HepG2 (cell line): Measurements from ENCODE around the gene ERMARD.

Source experiments
- CBX5 ChIP-seq: sonication (generic); formaldehyde crosslinking; IDR thresholded peaks from 2 replicates; pipeline ENCODE4 v1.4.0; 2020; ENCODE audit warnings: missing genetic modification reagents, borderline replicate concordance
- CTCF ChIP-seq: sonication (generic); formaldehyde crosslinking; IDR thresholded peaks from 2 replicates; pipeline ENCODE4 v1.5.0; 2020; ENCODE audit warnings: mild to moderate bottlenecking, missing genetic modification reagents, moderate library complexity
- DNMT1 ChIP-seq: sonication (generic); formaldehyde crosslinking; IDR thresholded peaks from 2 replicates; pipeline ENCODE4 v1.5.1; 2020; ENCODE audit warnings: mild to moderate bottlenecking, missing genetic modification reagents
- HNRNPK ChIP-seq: fragments of 200-400 bp; formaldehyde crosslinking; IDR thresholded peaks from 2 replicates; pipeline ENCODE4 v1.6.1; 2018; ENCODE audit warnings: low read length, low read depth, moderate library complexity, mild to moderate bottlenecking; ENCODE audit not compliant: poor library complexity, severe bottlenecking
- MNT ChIP-seq: fragments of 450-650 bp; IDR thresholded peaks from 2 replicates; pipeline ENCODE4 v1.6.1; 2016
- NCOR1 ChIP-seq: fragments of 200-600 bp; sonication (generic); IDR thresholded peaks from 2 replicates; pipeline ENCODE4 v1.7.0; 2017; ENCODE audit warnings: antibody characterized with exemption, low read length, borderline replicate concordance
- NR1H2 ChIP-seq: sonication (generic); formaldehyde crosslinking; IDR thresholded peaks from 2 replicates; pipeline ENCODE4 v1.8.1; 2022; ENCODE audit warnings: low read depth, missing genetic modification reagents, borderline replicate concordance
- POLR2AphosphoS5 ChIP-seq: IDR thresholded peaks from 2 replicates; pipeline ENCODE4 v1.6.1; 2012; ENCODE audit warnings: low read depth, low read length
- RAD21 ChIP-seq: fragments of 450-650 bp; formaldehyde crosslinking; IDR thresholded peaks from 2 replicates; pipeline ENCODE4 v1.5.0; 2020; ENCODE audit warnings: mild to moderate bottlenecking
- SMARCC2 ChIP-seq: fragments of 450-650 bp; IDR thresholded peaks from 2 replicates; pipeline ENCODE4 v1.6.1; 2017; ENCODE audit warnings: antibody characterized with exemption, mild to moderate bottlenecking
- ZNF121 ChIP-seq: sonication (generic); formaldehyde crosslinking; IDR thresholded peaks from 2 replicates; pipeline ENCODE4 v1.5.0; 2020; ENCODE audit warnings: mild to moderate bottlenecking, missing genetic modification reagents
- ZNF558 ChIP-seq: sonication (generic); formaldehyde crosslinking; IDR thresholded peaks from 2 replicates; pipeline ENCODE4 v1.9.0; 2022; ENCODE audit warnings: mild to moderate bottlenecking, missing genetic modification reagents, borderline replicate concordance
- TF ChIP-seq, protein P1 (sequence below): sonication (generic); formaldehyde crosslinking; IDR thresholded peaks from 2 replicates; pipeline ENCODE4 v1.4.0; 2020; ENCODE audit warnings: missing genetic modification reagents

DNA sequence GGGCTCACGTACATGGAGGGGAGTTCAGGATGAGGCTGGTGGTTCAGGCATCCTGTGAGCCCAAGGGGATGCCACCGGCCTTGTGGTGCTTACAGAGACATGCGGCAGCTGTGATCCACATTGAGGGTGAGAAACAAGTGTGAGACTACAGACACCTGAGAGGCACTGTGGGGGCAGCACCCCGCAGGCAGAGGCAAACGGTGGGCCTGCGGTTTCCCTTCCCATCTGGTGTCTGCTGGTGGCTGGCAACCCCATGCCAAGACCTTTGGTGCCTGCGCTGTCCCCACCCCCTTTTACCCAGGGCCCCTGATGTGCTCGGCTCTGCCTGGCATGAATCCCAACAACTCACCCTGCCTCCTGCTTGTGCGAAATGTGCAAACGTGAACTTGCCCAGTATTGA, 42.0 kb downstream of the ERMARD start:
- no peak for TF ChIP-seq ZNF558 (CRISPR knock-in tag)
- no peak for TF ChIP-seq NCOR1
- no peak for TF ChIP-seq DNMT1 (CRISPR knock-in tag)
- no peak for TF ChIP-seq HNRNPK
- no peak for TF ChIP-seq CTCF (CRISPR knock-in tag)
- TF ChIP-seq, protein P1, sequence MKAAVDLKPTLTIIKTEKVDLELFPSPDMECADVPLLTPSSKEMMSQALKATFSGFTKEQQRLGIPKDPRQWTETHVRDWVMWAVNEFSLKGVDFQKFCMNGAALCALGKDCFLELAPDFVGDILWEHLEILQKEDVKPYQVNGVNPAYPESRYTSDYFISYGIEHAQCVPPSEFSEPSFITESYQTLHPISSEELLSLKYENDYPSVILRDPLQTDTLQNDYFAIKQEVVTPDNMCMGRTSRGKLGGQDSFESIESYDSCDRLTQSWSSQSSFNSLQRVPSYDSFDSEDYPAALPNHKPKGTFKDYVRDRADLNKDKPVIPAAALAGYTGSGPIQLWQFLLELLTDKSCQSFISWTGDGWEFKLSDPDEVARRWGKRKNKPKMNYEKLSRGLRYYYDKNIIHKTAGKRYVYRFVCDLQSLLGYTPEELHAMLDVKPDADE (CRISPR knock-in tag), result no peak
- TF ChIP-seq NR1H2 (CRISPR knock-in tag), result no peak
- no peak for TF ChIP-seq CBX5 (CRISPR knock-in tag)
- no peak for TF ChIP-seq MNT
- no peak for TF ChIP-seq POLR2AphosphoS5
- no peak for TF ChIP-seq ZNF121
- no peak for TF ChIP-seq RAD21 (CRISPR knock-in tag)
- TF ChIP-seq SMARCC2, result no peak
